ENCODE measurements around the gene GABRB1. TPM values are rescaled to one million over a fixed set of nuclear protein-coding genes. Genes with fewer than 3 reads are reported as not detected.

Gene GABRB1
- total and polyA plus RNA-seq, 2 donors (not counting 3 experiments of a cell fraction or from before 2014, with no cell fraction given), result not detected

- Histone ChIP-seq H3K79me2 (ENCODE audit: control insufficient read depth, insufficient read depth, low read length) (no peaks in the 10 kb centered on the region), H3K9me1 (replicated peaks; ENCODE audit: control insufficient read depth, extremely low read depth, insufficient read depth, low read length) (no peaks in the 10 kb centered on the region), H2AFZ (ENCODE audit: low read depth, low read length) (no peak overlapping the region), H3K27ac (ENCODE audit: insufficient read depth, low read depth, low read length) (no peak overlapping the region), H3K36me3 (ENCODE audit: control insufficient read depth in 2 of 2, extremely low read depth in 1 of 2, insufficient read depth in 2 of 2, low read length in 2 of 2) (no peaks in the 10 kb centered on the region), H3K9ac (replicated peaks; ENCODE audit: extremely low read depth, insufficient read depth, low read length) (no peak overlapping the region), H3K4me3 (replicated peaks in 1 of 3; ENCODE audit: insufficient read depth in 1 of 3, low read depth in 1 of 3, low read length in 3 of 3) (no peak overlapping the region), H3K9me3 (replicated peaks; ENCODE audit: control insufficient read depth, insufficient read depth, low read length) (no peaks in the 10 kb centered on the region), H3K4me1 (ENCODE audit: control insufficient read depth, extremely low read depth, insufficient read depth, low read length) (no peaks in the 10 kb centered on the region), H3K27me3 (ENCODE audit: control insufficient read depth in 2 of 2, insufficient read depth in 2 of 2, low read length in 2 of 2) (peaks cover 9 to 10% of the 10 kb centered on the region in 2 experiments), H4K20me1 (replicated peaks; ENCODE audit: control insufficient read depth, extremely low read depth, insufficient read depth, low read length) (no peaks in the 10 kb centered on the region), H3K4me2 (ENCODE audit: insufficient read depth, low read length) (no peak overlapping the region)
- no TSS peak for BruUV-seq (replicated peaks)
- no peak for TF ChIP-seq CTCF (IDR thresholded peaks at IDR 0.05; ENCODE audit: extremely low read depth in 1 of 2, insufficient read depth in 1 of 2, low read depth in 1 of 2, low read length in 2 of 2)
- POLR2A ChIA-PET, result no interaction called here
- DNase-seq (ENCODE audit: low read depth, low spot score), result no peak
- intact Hi-C loops (cut with micrococcal nuclease) (no loop called here), dilution Hi-C loops (cut with MboI; ENCODE audit: extremely low pct_ligation_motif_present, low sequenced_read_pairs) (no loop called here)
- CTCF ChIA-PET, result no interaction called here
- FAIRE-seq, result no peak
Observed at GRCh38 chr4:47406408-47406807, 375.0 kb downstream of the GABRB1 start.

DNA sequence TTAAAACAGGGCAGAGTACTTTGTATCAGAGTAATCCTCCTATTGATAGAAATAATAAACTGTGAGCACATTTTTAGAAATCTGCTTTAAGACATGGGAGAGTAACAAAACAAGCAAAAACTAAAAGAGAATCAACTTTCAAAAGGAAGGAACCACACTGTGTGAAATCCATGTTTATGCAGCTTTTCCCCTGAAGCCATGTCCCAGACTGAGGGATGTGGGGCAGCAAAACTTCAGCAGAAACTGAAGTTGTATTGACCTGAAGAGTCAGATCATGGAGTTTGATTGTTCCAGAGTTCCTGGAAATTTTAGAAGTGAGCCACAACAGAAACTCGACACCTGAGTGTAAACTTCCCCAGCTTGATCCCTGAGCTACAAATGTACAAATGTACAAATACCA, 378.9 kb downstream of the GABRB1 start:
- H3K27me3 ChIP-seq (ENCODE audit: control insufficient read depth in 2 of 2, insufficient read depth in 2 of 2, low read length in 2 of 2), result peaks cover 7 to 10% of the 10 kb centered on the region in 2 experiments
- no peak for FAIRE-seq
- no peaks in the 10 kb centered on the region for H3K4me1 ChIP-seq (ENCODE audit: control insufficient read depth, extremely low read depth, insufficient read depth, low read length)
- no peak overlapping the region for H3K4me2 ChIP-seq (ENCODE audit: insufficient read depth, low read length)
- no TSS peak for BruUV-seq (replicated peaks)
- no peak overlapping the region for H3K27ac ChIP-seq (ENCODE audit: insufficient read depth, low read depth, low read length)
- no peaks in the 10 kb centered on the region for H3K9me3 ChIP-seq (replicated peaks; ENCODE audit: control insufficient read depth, insufficient read depth, low read length)
- no peak for DNase-seq (ENCODE audit: low read depth, low spot score)
- H2AFZ ChIP-seq (ENCODE audit: low read depth, low read length), result no peak overlapping the region
- H3K79me2 ChIP-seq (ENCODE audit: control insufficient read depth, insufficient read depth, low read length), result no peaks in the 10 kb centered on the region
- H3K36me3 ChIP-seq (ENCODE audit: control insufficient read depth in 2 of 2, extremely low read depth in 1 of 2, insufficient read depth in 2 of 2, low read length in 2 of 2), result no peaks in the 10 kb centered on the region
- ChIA-PET CTCF (interaction anchor here (0.8 kb wide), 1 partner anchor 11 kb away, joined by 3 read pairs; no protein-coding TSS in a partner anchor), POLR2A (no interaction called here)
- H3K9me1 ChIP-seq (replicated peaks; ENCODE audit: control insufficient read depth, extremely low read depth, insufficient read depth, low read length), result no peaks in the 10 kb centered on the region
- H3K4me3 ChIP-seq (replicated peaks in 1 of 3; ENCODE audit: insufficient read depth in 1 of 3, low read depth in 1 of 3, low read length in 3 of 3), result no peak overlapping the region
- no peak for TF ChIP-seq FOS (IDR thresholded peaks at IDR 0.05; ENCODE audit: borderline replicate concordance, insufficient read depth, low read length)
- TF ChIP-seq GATA2 (IDR thresholded peaks at IDR 0.05; ENCODE audit: insufficient read depth, insufficient read length, low read depth, low read length), result no peak
- TF ChIP-seq CTCF (IDR thresholded peaks at IDR 0.05; ENCODE audit: extremely low read depth in 1 of 2, insufficient read depth in 1 of 2, low read depth in 1 of 2, low read length in 2 of 2), result no peak
- TF ChIP-seq POLR2A (IDR thresholded peaks at IDR 0.05; ENCODE audit: low read depth, low read length), result no peak
- no peak for TF ChIP-seq JUN (IDR thresholded peaks at IDR 0.05; ENCODE audit: borderline replicate concordance, insufficient read depth, insufficient read length, low read depth)
- TF ChIP-seq MYC (IDR thresholded peaks at IDR 0.05; ENCODE audit: low read depth, low read length), result no peak
- no peak for TF ChIP-seq POLR2AphosphoS5 (IDR thresholded peaks at IDR 0.05; ENCODE audit: insufficient read depth, low read depth, low read length)
- TF ChIP-seq, protein P1, sequence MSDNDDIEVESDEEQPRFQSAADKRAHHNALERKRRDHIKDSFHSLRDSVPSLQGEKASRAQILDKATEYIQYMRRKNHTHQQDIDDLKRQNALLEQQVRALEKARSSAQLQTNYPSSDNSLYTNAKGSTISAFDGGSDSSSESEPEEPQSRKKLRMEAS (IDR thresholded peaks at IDR 0.05; ENCODE audit: insufficient read depth, insufficient read length), result no peak
- no peak for TF ChIP-seq EZH2 (IDR thresholded peaks at IDR 0.05; ENCODE audit: borderline replicate concordance, low read depth, low read length, severe bottlenecking)
- dilution Hi-C loops (cut with MboI; ENCODE audit: extremely low pct_ligation_motif_present, low sequenced_read_pairs) (no loop called here), intact Hi-C loops (cut with micrococcal nuclease) (no loop called here)
- no peak overlapping the region for H3K9ac ChIP-seq (replicated peaks; ENCODE audit: extremely low read depth, insufficient read depth, low read length)
- H4K20me1 ChIP-seq (replicated peaks; ENCODE audit: control insufficient read depth, extremely low read depth, insufficient read depth, low read length), result no peaks in the 10 kb centered on the region

All from endothelial cell of umbilical vein (primary cell).